Stimulated activated naive CD8-positive, alpha-beta T cell treated with anti-CD3 and anti-CD28 coated beads, Interleukin-15, Interleukin-2, amounts not matched to agents 100 U/mL and 50 U/mL, for 24 hours (primary cell): ENCODE results near the gene TGFBI.
"Not testable (repeated sequence)": the region's sequence is repeated elsewhere in the genome, so short reads cannot be mapped to it uniquely, and the experiment has no call there.

ENCODE experiments used
- ATAC-seq: fragments of 150-1000 bp; cut with Tn5 transposase; one replicate; pipeline ENCODE4 v1.10.0; 2021
- DNase-seq: peaks from one replicate; pipeline ENCODE4 v3.0.0; 2021

The TGFBI gene

DNA sequence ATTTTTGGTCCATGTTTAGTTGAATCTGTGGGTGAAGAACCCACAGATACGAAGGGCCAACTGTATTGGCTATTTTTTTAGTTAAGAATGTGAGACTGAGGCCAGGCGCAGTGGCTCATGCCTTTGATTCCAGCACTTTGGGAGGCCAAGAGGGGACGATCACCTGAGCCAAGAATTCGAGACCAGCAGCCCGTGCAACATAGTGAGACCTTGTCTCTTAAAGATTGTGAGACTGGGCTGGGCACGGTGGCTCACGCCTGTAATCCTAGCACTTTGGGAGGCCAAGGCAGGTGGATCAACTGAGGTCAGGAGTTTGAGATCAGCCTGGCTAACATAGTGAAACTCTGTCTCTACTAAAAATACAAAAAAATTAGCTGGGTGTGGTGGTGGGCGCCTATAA lies 16.2 kb downstream of the TGFBI start:
- not testable (repeated sequence) for DNase-seq, ATAC-seq

DNA sequence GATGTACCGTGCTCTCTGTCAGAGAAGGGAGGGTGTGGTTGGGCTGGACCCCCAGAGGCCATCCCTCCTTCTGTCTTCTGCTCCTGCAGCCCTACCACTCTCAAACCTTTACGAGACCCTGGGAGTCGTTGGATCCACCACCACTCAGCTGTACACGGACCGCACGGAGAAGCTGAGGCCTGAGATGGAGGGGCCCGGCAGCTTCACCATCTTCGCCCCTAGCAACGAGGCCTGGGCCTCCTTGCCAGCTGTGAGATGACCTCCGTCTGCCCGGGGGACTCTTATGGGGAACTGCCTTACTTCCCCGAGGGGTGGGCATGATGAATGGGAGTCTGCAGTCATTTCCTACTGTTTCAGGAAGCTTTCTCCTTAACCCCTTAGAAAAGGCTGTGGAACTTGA lies 17.5 kb downstream of the TGFBI start:
- DNase-seq, result no peak
- no peak for ATAC-seq

DNA sequence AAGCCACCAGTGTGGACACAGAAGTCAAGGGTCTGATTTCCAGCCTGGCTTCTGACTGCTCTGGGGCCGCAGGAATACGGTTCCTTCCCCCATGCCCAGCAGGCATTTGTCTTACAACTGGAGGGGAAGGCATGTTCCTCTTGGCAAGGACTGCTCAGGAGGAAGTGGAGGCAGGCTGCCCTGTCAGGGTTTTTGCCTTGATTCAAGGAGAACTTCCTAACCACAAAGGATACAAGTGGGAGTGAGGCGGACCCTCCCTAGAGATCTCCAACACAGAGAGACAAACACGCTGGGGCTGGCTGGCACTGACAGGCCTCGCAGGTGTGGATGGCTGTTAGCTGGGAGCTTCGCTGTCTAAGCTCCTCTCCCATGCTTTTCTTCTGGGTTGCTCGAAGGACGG lies 19.1 kb downstream of the TGFBI start:
- no peak for DNase-seq

GRCh38 chr5:136048966-136049365 lies 20.2 kb downstream of the TGFBI start:
- DNase-seq (no peak), ATAC-seq (no peak)

More for the DNA sequence above, 19.1 kb downstream of the TGFBI start:
- no peak for ATAC-seq

DNA sequence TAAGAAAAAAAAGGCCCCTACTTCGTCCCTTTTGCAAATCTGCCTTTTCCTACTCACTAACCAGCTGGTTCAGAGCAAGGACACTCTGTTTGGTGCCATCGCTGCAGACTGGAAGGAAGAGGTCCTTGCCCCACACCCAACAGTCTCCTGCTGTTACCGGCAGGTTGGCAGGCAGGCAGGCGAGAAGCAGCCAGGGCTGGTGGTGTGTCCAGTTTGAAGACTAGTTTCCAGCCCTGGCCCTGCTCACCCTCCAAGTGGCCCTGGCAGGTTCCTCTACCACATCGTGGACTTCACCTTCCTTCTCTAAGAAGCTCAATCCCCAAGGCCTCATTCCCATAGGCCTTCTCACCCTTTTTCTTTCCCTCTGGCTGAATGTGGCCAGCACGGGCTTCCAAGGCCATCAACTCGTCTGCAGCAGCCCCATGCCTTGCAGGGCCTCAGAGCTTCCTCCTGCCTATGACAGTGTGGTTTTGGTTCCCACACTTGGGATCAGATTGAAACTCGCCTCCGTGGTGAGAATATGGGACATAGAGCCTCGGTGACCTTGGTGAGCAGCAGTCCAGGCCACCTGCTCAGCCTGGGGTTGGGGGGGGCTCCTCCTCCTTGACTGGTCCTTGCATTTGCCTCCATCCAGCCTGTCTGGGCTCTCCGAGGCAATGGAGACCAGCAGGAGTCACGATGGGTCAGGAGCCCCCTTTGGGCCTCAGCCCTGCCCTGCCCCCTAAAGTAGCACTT lies 22.9 kb downstream of the TGFBI start:
- ATAC-seq, result no peak
- no peak for DNase-seq

GRCh38 chr5:136052692-136053335 lies 24.0 kb downstream of the TGFBI start:
- ATAC-seq, result no peak
- no peak for DNase-seq

DNA sequence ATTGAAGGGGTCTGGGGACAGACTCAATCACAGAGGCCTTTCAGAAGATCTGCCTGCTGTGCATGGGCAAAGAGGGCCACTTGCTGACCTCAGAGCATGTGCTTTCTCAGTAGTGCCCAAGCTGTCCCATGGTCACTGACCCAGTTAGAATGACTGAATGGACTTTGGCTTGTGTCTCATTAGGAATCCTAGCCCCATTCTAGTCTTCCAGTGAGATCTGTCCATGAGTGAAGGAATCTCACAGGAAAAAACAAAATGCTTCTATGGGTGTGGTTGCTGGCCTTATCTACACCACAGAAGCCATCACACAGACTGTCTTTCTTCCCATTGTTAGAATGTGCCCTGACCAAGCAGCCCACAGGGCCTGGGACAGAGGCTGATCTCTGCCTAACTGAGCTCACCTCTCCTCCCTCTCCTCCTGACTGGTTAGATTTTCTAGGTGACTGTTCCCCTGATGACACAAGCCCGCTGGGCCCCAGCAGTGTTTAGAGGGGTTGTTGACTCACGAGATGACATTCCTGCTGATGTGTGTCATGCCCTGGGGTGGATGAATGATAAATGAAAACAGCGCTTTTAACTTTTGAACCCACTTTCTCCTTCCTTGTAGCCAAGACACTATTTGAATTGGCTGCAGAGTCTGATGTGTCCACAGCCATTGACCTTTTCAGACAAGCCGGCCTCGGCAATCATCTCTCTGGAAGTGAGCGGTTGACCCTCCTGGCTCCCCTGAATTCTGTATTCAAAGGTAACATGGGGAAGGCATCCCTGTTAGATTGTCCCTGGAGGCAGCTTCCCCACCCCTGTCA lies 24.8 kb downstream of the TGFBI start:
- no peak for ATAC-seq
- DNase-seq, result no peak

- DNase-seq (no peak), ATAC-seq (no peak)
These were observed 25.6 kb downstream of the TGFBI start for GRCh38 chr5:136054142-136055019.

- DNase-seq, result no peak
- ATAC-seq, result no peak
These were observed 27.0 kb downstream of the TGFBI start for GRCh38 chr5:136055612-136056309.

- DNase-seq (no peak), ATAC-seq (no peak)
These were observed 27.5 kb downstream of the TGFBI start for GRCh38 chr5:136056336-136056735.

DNA sequence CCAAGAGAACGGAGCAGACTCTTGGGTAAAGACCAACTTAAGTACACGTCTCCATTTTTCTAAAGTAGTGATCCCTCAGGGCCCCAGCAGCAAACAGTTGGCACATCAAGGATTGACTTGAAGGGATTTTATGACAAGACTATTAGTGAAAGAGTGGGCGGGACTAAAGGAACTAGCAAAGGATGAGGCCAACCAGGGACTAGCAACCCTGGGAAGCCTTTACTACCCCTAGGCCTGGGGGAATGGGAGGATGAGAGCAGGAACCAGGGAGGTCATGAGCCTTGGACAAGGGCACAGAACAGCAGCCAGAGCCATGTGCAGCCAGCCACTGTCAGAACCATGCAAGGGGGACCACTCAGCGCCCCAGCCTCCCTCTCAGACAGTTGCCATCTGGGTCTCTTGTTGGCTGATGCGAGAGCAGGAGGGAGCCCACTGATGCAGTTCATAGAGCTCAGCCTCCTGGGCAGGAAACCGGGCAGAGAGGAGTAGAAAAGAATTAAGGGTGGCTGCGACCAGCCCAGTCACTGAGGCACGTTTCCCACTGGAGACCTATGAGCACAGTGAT lies 28.1 kb downstream of the TGFBI start:
- ATAC-seq, result peak; percentile 25
- DNase-seq, result no peak

GRCh38 chr5:136057401-136058038 lies 28.7 kb downstream of the TGFBI start:
- ATAC-seq (no peak), DNase-seq (no peak)

GRCh38 chr5:136058039-136058971 lies 29.5 kb downstream of the TGFBI start:
- DNase-seq (no peak), ATAC-seq (no peak)

DNA sequence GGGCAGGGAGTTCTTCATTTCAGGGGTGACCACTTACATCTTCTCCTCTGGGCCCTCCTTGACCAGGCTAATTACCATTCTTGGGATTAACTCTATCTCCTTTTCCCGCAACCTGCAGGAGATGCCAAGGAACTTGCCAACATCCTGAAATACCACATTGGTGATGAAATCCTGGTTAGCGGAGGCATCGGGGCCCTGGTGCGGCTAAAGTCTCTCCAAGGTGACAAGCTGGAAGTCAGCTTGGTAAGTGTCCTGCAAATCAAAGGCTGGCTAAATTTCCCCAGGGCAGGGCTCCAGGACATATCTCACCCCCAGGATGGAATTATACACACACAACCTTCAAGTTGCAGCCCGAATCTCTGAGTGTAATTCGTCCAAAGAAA lies 30.2 kb downstream of the TGFBI start:
- no peak for ATAC-seq
- no peak for DNase-seq

DNA sequence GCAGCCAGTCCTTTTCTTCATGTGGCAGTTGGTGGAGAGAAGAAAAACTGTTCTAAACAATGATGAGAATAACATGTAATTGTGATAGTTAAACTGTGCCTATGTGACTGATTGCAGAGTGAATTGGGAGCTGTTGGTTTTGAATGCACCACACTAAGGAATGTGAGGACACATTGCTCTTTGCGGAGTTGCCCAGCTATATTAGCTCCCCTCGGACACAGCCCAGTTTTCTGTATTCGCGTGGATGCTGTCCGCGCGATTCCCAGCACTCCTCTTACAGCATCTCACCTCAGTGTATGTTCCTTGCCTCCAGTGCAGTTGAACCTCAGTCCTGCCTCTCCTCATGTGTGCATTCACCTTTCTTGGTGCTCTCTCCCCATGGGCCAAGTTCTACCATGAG lies 32.2 kb downstream of the TGFBI start:
- no peak for ATAC-seq
- no peak for DNase-seq

GRCh38 chr5:136061630-136062365 lies 33.0 kb downstream of the TGFBI start:
- ATAC-seq (no peak), DNase-seq (no peak)

DNA sequence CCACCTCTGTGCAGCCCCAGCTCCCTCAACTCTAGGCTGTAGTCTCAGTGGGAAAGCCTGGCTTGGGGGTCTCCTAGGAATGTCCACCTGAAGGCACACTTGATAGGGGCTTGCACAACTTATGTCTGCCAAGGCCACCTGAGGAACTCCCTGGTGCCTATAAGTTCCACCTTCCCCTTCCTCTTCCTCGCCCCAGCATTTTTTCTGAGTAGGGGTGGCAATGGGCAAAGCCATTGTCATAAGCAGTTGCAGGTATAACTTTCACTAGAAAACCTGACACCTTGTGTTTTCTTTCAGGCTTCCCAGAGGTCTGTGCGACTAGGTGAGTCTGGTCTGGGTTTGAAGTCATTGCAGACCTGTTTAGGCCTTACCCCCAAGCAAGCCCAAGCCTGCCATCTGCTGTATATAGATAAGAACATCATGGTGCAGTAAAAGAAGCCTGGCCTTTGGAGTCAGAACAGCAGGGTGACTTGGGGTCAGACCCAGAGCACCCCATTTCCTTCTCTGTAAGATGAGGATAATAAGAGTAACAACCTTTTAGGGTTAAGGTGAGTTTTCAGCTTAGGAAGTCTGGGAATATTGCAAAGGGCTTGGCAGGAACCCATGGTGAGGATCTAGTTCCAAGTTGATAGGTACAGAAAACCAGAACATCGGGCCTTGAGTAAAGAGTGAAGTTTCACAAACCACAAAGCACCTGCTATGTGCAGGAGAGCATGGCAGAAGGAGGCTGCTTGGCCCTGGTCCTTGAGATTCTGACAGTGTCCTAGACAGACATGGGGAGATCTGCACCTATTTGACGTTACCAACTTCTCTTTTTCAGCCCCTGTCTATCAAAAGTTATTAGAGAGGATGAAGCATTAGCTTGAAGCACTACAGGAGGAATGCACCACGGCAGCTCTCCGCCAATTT lies 33.8 kb downstream of the TGFBI start:
- peak; percentile 32 for ATAC-seq

More for the DNA sequence above, 33.8 kb downstream of the TGFBI start:
- peak; percentile 7 for DNase-seq
